HepG2 (cell line): Measurements from ENCODE around the gene PIK3IP1. TPM values are rescaled to one million over a fixed set of nuclear protein-coding genes. Genes with fewer than 3 reads are reported as not detected.

Experiments
- ATAC-seq: fragments of 200-7000 bp; cut with Tn5 transposase; 3 replicates; pipeline ENCODE4 v1.9.1; 2020; ENCODE audit warnings: mild to moderate bottlenecking, moderate library complexity
- BruUV-seq: library from RNA; stranded (reverse); fragments of 400-500 nt; replicated peaks from 2 replicates; lab custom pipeline; 2021; lab: Mats Ljungman, UMichigan
- CTCF ChIA-PET: fragments of 300-600 bp; formaldehyde crosslinking; extraction: SDS; loops from one replicate; lab custom pipeline; 2021; ENCODE audit warnings: low total read pairs, inconsistent platforms, low intra/inter-chr PET ratio; lab: Yijun Ruan, JAX
- POLR2A ChIA-PET: fragments of 350-600 bp; sonication (Branson Sonifier 250); formaldehyde crosslinking; loops from one replicate; lab custom pipeline; 2020; ENCODE audit warnings: antibody characterized with exemption, inconsistent platforms; lab: Yijun Ruan, JAX
- DNase-seq: peaks from one replicate; pipeline ENCODE4 v3.0.0-alpha.2; 2015; ENCODE audit warnings: low spot score
- FAIRE-seq: peaks from 3 replicates; lab custom pipeline; 2011; peaks lifted over from hg19 to GRCh38; lab: Jason Lieb, UNC
- H2AFZ ChIP-seq: one replicate; pipeline ENCODE4 v1.6.1; 2011; ENCODE audit warnings: low read length, inconsistent platforms
- H3K27ac ChIP-seq: fragments of 300-600 bp; 3 replicates; pipeline ENCODE4 v1.8.0; 2011; ENCODE audit warnings: mixed run types, mild to moderate bottlenecking, mixed read lengths, low read length, inconsistent platforms; ENCODE audit not compliant: insufficient read depth; ENCODE audit errors: extremely low read length
- H3K27me3 ChIP-seq, 2 experiments: fragments of 200-600 bp in 1 of 2; 2 replicates in 1 of 2; 3 replicates in 1 of 2; pipeline versions ENCODE4 v1.6.0 to v1.8.0; 2011; ENCODE audit warnings: low read length in 2 of 2, mild to moderate bottlenecking in 2 of 2, moderate library complexity in 2 of 2, inconsistent platforms in 1 of 2; ENCODE audit not compliant: insufficient read depth in 2 of 2, control insufficient read depth in 1 of 2
- H3K36me3 ChIP-seq, 2 experiments: fragments of 200-600 bp in 1 of 2; replicated peaks in 1 of 2; 2 replicates in 1 of 2; 3 replicates in 1 of 2; pipeline versions ENCODE4 v1.5.1 to v1.8.0; 2011; ENCODE audit warnings: low read length in 2 of 2, inconsistent platforms in 1 of 2; ENCODE audit not compliant: insufficient read depth in 2 of 2, control insufficient read depth in 1 of 2
- H3K4me1 ChIP-seq: 2 replicates; pipeline ENCODE4 v1.5.1; 2012; ENCODE audit warnings: low read length, inconsistent platforms; ENCODE audit not compliant: insufficient read depth
- H3K4me2 ChIP-seq: 2 replicates; pipeline ENCODE4 v1.6.0; 2011; ENCODE audit warnings: low read depth, low read length, inconsistent platforms
- H3K4me3 ChIP-seq, 3 experiments: fragments of 200-600 bp in 1 of 3; sonication (generic), shearing (Covaris generic) in 1 of 3; replicated peaks in 1 of 3; 2 replicates each; pipeline ENCODE4 v1.5.1; 2011 to 2016; ENCODE audit warnings: low read length in 3 of 3, inconsistent platforms in 2 of 3, low read depth in 2 of 3, mild to moderate bottlenecking in 2 of 3, control low read depth in 1 of 3, mixed read lengths in 1 of 3; ENCODE audit not compliant: insufficient read depth in 1 of 3
- H3K79me2 ChIP-seq: one replicate; pipeline ENCODE4 v1.6.1; 2011; ENCODE audit warnings: low read length, inconsistent platforms; ENCODE audit not compliant: insufficient read depth
- H3K9ac ChIP-seq: 2 replicates; pipeline ENCODE4 v1.6.0; 2011; ENCODE audit warnings: mild to moderate bottlenecking, low read depth, low read length, inconsistent platforms; ENCODE audit not compliant: insufficient read depth
- H3K9me3 ChIP-seq: 2 replicates; pipeline ENCODE4 v1.5.1; 2012; ENCODE audit warnings: mild to moderate bottlenecking, low read length
- H4K20me1 ChIP-seq: 2 replicates; pipeline ENCODE4 v1.6.0; 2011; ENCODE audit warnings: inconsistent platforms, mild to moderate bottlenecking, low read length, moderate library complexity; ENCODE audit not compliant: insufficient read depth
- DR1 ChIP-seq: sonication (generic); formaldehyde crosslinking; IDR thresholded peaks from 2 replicates; pipeline ENCODE4 v1.8.0; 2021; ENCODE audit warnings: mild to moderate bottlenecking, missing genetic modification reagents, inconsistent platforms
- HOXD1 ChIP-seq: sonication (generic); formaldehyde crosslinking; IDR thresholded peaks from 2 replicates; pipeline ENCODE4 v1.5.0; 2020; ENCODE audit warnings: missing genetic modification reagents
- RBM22 ChIP-seq: fragments of 200-400 bp; formaldehyde crosslinking; optimal IDR thresholded peaks from 2 replicates; pipeline ENCODE3; 2017; ENCODE audit warnings: mild to moderate bottlenecking, low read length, moderate library complexity
- TCF7L2 ChIP-seq: IDR thresholded peaks from 2 replicates; pipeline ENCODE4 v1.6.1; 2011; ENCODE audit warnings: mild to moderate bottlenecking, low read depth, low read length, moderate library complexity
- ZNF629 ChIP-seq: sonication (generic); formaldehyde crosslinking; conservative IDR thresholded peaks from 2 replicates; pipeline ENCODE4 v1.5.0; 2020; ENCODE audit warnings: missing genetic modification reagents
- WGBS: methylation state at CpG from one replicate; pipeline ENCODE4 v1.1.6; 2017; ENCODE audit warnings: low lambda C conversion rate; 5-methylcytosine and 5-hydroxymethylcytosine counted together
- in situ Hi-C: cut with HindIII; loops from 2 replicates; pipeline ENCODE4 v1.10.0; 2017; ENCODE audit warnings: low pct_unique_long_range_greater_than_20kb; ENCODE audit not compliant: extremely low pct_ligation_motif_present
- intact Hi-C: fragments of 100-400 bp; cut with micrococcal nuclease; formaldehyde crosslinking; loops from one replicate; pipeline ENCODE4 v1.10.0; 2022; ENCODE audit not compliant: unreplicated experiment
- polyA plus RNA-seq, 8 experiments: library from polyadenylated mRNA; depleted of rRNA in 3 of 8; stranded (reverse) in 7 of 8; unstranded in 1 of 8; fragments of >200 nt; fragmentation: Illumina TruSeq in 4 of 8; extraction: Trizol in 4 of 8; gene quantifications; 2 replicates each; pipeline versions ENCODE4 v1.2.1 to v1.2.3, GENCODE V29; 2011 to 2016; ENCODE audit warnings: low read depth in 4 of 8, missing spikeins in 1 of 8, mixed read lengths in 1 of 8; ENCODE audit not compliant: insufficient read depth in 1 of 8
- total RNA-seq, 5 experiments: library from RNA; depleted of rRNA; stranded (reverse); fragments of >200 nt; fragmentation: Illumina TruSeq; extraction: Trizol; gene quantifications; 2 replicates each; pipeline ENCODE4 v1.2.3, GENCODE V29; 2016; ENCODE audit warnings: low read depth in 1 of 5

PIK3IP1 gene
- total and polyA plus RNA-seq, 2 of the 13 experiments (the other 11 are each of a cell fraction or from before 2014, with no cell fraction given), result 1.3 to 2.5 TPM

GRCh38 chr22:31248965-31249958, 43.0 kb downstream of the PIK3IP1 start:
- 80% methylated on average over 9 of the region's 9 CpGs for WGBS
- POLR2A ChIA-PET, result no interaction called here
- DNase-seq (no peak), ATAC-seq (no peak), FAIRE-seq (no peak)
- intact Hi-C loops (no loop called here), in situ Hi-C loops (no loop called here)
- Histone ChIP-seq H3K27me3 (no peaks in the 10 kb centered on the region), H3K79me2 (peaks cover 50% of the 10 kb centered on the region), H3K4me2 (no peak overlapping the region; the same call in 1 of the 2 replicates), H2AFZ (no peak overlapping the region), H3K9ac (0 out of 2 replicates have a peak overlapping the region, but pooled peaks have one; percentile 23), H3K4me3 (no peak overlapping the region), H3K4me1 (peaks cover 72% of the 10 kb centered on the region), H3K36me3 (peaks cover 9 to 68% of the 10 kb centered on the region in 2 experiments), H4K20me1 (peaks cover 36% of the 10 kb centered on the region), H3K27ac (no peak overlapping the region), H3K9me3 (no peaks in the 10 kb centered on the region)
- BruUV-seq, result no TSS peak
- CTCF ChIA-PET, result no interaction called here
- TF ChIP-seq ZNF629 (CRISPR knock-in tag) (0 out of 2 replicates have a peak, but pooled peaks have one; percentile 69), HOXD1 (CRISPR knock-in tag) (no peak), DR1 (CRISPR knock-in tag) (no peak)

- no peaks in the 10 kb centered on the region for H3K9me3 ChIP-seq
- TF ChIP-seq RBM22, result peak; percentile 71
- TF ChIP-seq TCF7L2, result no peak
- H3K4me1 ChIP-seq, result peaks cover 73% of the 10 kb centered on the region
- no peak overlapping the region for H3K4me2 ChIP-seq
- no peak overlapping the region for H3K27ac ChIP-seq
- intact Hi-C loops (no loop called here), in situ Hi-C loops (no loop called here)
- H3K36me3 ChIP-seq, result peaks cover 7 to 68% of the 10 kb centered on the region in 2 experiments
- H2AFZ ChIP-seq, result no peak overlapping the region
- H3K9ac ChIP-seq, result no peak overlapping the region
- 87% methylated on average over 16 of the region's 17 CpGs for WGBS
- DNase-seq (no peak), ATAC-seq (no peak), FAIRE-seq (no peak)
- peaks cover 54% of the 10 kb centered on the region for H3K79me2 ChIP-seq
- no peak overlapping the region for H3K4me3 ChIP-seq
- H4K20me1 ChIP-seq, result peaks cover 43% of the 10 kb centered on the region
- CTCF ChIA-PET, result no interaction called here
- BruUV-seq, result no TSS peak
- POLR2A ChIA-PET, result interaction anchor here (1.1 kb wide), 1 partner anchor 9 kb away, joined by 3 read pairs; no protein-coding TSS in a partner anchor
- H3K27me3 ChIP-seq, result no peaks in the 10 kb centered on the region
Measured at GRCh38 chr22:31248138-31248745, 44.0 kb downstream of the PIK3IP1 start.
